Posterior vena cava (tissue), 2 donors: ENCODE data around the gene SRGAP1. TPM values are rescaled to one million over a fixed set of nuclear protein-coding genes. Genes with fewer than 3 reads are reported as not detected.
A peak's percentile ranks its signal among the peaks of the same experiment; 100 is the strongest.
"Not testable (repeated sequence)": the region's sequence is repeated elsewhere in the genome, so short reads cannot be mapped to it uniquely, and the experiment has no call there.

Source experiments
- DNase-seq: peaks from one replicate; pipeline ENCODE4 v3.0.0-alpha.2; 2020; ENCODE audit warnings: low spot score
- intact Hi-C, 2 donors: fragments of 100-400 bp; cut with DNase I; formaldehyde crosslinking; loops; one replicate each; pipeline versions ENCODE4 v1.14.1 to v1.14.2; 2022 to 2023
- total RNA-seq, 2 donors: library from RNA; stranded (reverse); fragmentation: NEBNext Ultra II Directional; extraction: Animal tissue kit (Norgen Biotek cat#: 25700); gene quantifications; one replicate each; pipeline ENCODE4 v1.2.1, GENCODE V29; 2021
- donor health status: DM: yes; HTN: yes; CAD: no.
- donor health status: DM: yes; HTN: yes; CAD: no.

The SRGAP1 gene
- total RNA-seq, 2 donors from 2014 or later, result 11.2 to 16.0 TPM

DNA sequence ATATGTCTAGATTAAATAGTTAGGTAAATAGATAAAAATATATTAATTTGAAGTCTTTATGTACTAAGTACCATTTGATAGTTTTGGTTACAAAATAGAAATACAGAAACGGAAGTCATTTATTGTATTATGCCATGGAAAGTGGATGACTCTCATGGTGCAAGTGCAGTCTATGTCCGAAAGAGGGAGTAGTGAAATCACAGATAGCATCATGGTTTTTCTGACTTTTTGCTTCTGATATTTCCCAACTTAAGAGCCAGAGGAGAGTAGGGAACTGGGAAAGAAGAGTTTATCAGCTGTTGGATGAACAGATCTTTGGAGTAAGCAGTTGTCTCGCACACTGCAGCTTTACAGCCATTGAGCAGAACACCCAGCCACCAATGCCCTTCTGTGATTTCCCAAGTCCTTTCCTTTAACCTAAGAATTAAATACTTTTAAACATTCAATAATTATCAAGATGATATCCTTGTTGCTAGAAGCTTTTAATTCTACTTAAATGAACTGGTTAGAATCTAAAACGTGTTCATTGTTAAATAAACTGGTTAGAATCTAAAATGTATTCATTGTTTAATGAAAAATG lies 18.4 kb upstream of the SRGAP1 start:
- DNase-seq, result no peak
- intact Hi-C loops, result no loop called here

DNA sequence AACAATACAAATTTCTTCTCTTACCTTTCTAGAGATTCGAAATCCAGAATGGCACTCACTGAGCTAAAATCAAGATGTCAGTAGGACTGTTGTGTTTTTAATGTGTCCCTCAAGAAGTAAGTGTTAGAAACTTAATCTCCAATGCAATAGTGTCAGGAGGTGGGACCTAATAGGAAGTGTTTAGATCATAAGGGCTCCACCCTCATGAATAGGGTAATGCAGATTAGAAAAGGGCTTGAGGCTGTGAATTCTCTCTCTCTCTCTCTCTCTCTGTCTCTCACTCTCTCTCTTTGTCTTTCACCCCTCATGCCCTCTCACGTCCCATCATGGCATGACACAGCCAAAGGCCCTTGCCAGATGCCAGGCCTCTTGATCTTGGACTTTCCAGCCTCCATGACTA lies 15.6 kb upstream of the SRGAP1 start:
- intact Hi-C loops, result no loop called here
- DNase-seq, result no peak

DNA sequence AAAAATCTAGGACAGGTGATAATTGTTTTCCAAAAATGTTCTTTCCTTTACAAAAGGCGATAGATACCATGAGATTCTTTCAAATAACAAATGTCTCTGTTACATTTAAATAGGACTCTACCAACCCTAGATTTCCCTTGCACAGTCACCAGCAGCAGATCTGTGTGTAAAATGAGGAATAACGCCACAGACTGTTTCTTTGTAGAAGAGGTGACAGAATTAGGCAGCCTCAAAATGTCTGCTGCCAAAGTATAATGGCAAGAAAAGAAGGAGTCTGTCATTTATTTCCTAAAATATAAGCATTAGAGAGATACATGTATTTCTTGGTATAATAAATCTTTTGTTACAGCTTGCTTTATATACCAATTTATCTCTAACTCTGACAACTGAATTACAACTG lies 8.5 kb upstream of the SRGAP1 start:
- intact Hi-C loops, result no loop called here
- no peak for DNase-seq

DNA sequence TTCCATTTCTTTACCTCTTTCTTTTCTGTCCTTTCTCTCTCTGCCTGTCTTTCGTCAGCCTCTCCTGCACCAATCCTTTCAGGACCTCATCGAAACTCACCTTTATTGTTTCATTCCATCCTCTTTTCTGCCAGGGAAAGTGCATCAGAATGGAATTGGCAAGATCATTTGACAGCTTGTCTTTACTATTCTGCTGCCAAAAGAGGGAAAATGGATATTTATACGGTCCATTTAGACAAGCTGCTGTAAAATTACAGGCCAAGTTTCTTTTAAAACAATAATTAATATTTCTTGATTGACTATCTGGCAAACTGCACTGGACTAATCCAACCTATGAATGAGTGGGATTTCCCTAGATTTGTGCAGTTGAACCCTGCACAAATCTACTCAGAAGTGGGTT lies 7.6 kb upstream of the SRGAP1 start:
- intact Hi-C loops, result no loop called here
- DNase-seq, result no peak

DNA sequence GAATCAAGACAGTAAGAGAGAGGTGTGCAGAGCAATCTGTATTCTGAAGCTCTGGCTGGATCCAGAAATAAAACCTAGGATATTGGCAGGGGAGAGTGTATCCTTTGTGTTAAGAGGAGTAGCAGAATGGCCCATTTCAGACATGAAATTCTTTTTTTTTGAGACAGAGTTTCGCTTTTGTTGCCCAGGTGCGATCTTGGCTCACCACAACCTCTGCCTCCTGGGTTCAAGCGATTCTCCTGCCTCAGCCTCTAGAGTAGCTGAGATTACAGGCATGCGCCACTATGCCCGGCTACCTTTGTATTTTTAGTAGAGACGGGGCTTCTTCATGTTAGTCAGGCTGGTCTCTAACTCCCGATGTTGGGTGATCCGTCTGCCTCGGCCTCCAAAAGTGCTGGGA lies 6.1 kb upstream of the SRGAP1 start:
- DNase-seq, result no peak
- intact Hi-C loops, result no loop called here

DNA sequence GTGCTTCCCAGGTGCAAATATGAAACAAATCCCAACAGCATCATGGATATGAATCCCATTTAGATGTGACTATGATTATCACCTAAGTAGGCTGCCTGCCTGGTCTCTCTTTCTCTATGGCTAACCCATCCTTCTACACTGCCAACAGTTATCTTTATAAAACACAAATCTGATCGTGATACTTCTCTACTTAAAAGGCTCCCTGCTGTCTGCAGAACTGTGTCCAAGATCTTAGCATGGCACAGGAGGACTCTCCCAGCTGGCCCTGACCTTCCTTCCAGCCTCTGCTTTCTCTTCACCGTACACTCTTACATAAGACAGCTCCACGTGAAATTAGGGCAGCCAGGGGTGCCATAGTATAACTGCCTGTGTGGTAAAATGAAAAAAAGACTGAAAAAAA lies 3.5 kb upstream of the SRGAP1 start:
- intact Hi-C loops, result loop anchor here (2.0 kb wide), 2 partner anchors 414 to 416 kb away; no protein-coding TSS in a partner anchor
- no peak for DNase-seq

DNA sequence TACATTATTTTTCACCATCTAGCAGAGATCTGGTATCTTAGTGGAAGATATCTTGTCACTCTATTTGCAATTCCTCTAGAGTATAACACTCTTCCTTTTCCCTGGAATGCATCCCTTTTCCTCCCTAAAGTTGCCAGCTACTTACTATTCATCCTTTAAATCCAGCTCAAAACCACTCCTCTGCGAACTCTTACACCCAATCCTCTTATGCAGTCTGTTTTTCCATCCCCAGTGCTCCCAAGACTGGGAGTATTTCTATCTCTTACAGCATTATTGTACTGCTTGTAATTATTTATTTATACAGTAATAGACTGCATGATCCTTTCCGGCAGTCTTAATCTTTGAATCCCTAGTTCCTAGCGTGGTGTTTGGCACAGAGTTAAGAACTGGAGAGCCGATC lies 2.9 kb upstream of the SRGAP1 start:
- intact Hi-C loops, result loop anchor here (2.0 kb wide), 2 partner anchors 413 to 415 kb away; no protein-coding TSS in a partner anchor
- DNase-seq, result no peak

DNA sequence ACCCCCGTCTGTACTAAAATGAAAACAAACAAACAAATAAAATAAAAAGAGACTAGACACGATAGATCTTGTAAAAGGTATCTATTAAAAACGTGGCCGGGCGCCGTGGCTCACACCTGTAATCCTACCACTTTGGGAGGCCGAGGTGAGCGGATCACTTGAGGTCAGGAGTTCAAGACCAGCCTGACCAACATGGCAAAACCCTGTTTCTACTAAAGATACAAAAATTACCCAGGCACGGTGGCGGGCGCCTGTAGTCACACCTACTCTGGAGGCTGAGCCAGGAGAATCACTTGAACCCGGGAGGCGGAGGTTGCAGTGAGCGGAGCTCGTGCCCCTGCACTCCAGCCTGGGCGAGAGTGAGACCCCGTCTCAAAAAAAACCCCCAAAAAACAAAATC lies 1.8 kb upstream of the SRGAP1 start:
- DNase-seq, intact Hi-C loops: not testable (repeated sequence)

DNA sequence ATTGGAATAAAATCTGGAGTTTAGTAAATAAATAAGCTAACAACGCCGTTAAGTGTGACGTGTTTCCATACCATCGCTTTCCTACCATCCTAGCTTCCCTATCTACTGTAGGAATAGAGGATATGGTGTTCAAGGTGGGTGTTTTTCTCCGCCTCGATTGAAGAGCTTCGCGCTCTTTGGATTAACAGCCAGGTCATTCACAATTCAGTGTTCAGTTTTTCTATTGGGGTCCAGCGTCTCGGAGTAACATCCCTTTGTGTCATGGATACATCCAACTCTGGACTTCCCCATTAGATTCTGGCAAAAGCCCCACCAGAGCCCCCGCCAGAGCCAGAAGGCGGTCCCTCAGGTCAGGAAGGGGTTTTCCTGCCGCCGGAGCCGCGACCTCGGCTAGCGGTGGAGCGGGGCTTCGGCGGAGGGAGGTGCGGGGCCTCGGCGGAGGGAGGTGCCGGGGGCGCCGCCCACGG lies 1.2 kb upstream of the SRGAP1 start:
- DNase-seq, result no peak

DNA sequence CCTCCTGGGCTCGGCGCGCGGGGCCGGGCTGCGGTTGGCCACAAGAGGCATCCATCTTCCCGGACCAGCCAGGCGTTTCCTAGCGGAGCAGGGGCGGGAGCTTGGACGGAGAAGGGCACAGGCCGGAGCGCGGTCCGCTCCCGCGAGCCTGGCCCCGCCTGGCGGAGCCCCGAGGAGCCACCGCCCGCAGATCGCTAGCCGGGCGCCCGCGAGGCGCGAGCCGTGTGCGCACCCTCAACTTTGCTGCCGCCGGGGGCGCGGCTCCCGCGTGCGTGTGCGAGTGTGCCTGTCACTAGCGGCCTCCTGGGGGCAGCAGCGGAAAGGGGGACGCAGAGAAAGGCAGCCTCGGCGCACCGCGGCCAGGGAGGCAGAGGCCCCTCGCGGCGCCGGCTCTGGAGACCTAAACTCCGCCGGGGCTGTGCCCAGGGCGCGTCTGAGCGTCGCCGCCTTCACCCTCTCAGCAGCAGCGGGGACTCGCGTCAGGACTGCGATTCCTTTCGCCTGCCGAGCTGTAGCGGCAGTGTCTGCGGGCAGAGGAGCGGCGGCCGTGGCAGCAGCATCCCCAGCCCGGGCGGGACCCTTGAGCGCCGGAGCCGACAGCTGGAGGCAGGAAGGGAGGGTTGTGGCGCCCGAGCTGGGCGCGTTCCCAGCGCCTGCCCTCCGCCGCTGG lies 644 bp upstream of the SRGAP1 start:
- DNase-seq, result peak; percentile 97
- intact Hi-C loops, result no loop called here

More for the DNA sequence above, 1.2 kb upstream of the SRGAP1 start:
- intact Hi-C loops, result no loop called here

DNA sequence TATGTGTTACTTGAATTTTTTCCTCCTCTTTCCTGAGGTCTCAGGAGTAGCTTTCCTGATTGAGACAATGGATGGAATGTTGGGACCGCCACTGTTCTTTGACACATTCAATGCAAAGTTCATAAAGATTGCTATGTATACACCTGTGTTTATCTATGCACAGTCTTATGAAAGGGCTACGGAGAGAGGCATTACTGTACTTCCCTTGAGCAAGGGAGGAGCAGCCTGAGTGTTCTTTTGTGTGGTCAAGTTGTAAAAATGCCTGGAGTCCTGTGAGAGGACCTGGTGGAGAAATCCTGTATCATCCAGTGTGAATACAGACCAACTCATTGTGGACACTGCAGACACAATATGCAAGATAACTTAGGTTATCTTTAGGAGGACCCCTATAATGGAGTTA lies 1.2 kb downstream of the SRGAP1 start:
- intact Hi-C loops, result no loop called here

DNA sequence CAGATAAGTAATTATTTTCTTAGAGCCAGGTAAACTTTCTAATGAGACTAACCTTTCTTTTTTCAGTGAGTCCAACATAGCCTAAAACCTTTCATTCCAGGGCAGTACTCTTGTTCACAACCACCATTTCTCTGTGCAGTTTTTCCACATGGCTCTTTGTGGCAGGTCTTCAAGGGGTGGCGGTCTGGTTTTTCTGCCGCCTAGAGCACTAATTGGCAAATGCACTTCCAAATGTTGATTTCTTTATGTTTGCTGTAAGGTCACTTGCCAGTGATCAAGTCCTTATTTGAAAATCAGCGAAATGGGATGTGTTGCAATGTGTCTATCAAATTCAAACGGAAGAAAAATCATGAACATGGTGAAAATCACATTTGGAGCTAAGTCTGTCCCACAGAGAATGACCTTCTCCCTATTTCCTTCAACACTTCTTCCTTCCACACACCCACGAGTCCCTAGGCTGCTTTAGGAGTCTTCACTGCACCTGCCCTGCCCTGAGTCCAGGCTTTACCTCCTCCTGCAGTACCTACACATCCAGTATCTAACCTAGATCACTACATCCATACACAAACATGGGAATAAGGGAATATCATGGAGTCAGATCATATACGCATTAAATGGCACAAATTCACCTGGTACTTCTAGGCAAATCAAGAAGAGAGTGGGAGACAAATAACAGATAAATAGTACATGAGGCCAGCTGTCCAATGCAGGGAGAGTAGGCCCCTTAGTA lies 1.9 kb downstream of the SRGAP1 start:
- intact Hi-C loops, result no loop called here
- DNase-seq, result no peak

More for the DNA sequence above, 1.2 kb downstream of the SRGAP1 start:
- DNase-seq, result no peak

DNA sequence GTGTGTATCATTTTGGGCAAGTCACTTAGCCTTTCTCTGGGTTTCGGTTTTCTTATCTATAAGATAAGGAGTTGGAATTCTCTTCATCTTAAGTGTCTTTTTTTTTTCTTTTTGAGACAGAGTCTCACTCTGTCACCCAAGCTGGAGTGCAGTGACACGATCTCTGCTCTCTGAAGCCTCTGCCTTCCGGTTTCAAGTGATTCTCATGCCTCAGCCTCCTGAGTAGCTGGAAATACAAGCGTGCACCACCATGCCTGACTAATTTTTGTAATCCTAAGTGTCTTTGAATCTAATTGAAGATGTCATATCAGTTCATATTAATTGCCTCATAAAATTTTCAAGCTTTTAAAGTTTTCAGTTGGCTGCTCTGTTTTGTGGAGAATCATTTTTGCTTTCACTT lies 4.0 kb downstream of the SRGAP1 start:
- intact Hi-C loops, result no loop called here
- no peak for DNase-seq

DNA sequence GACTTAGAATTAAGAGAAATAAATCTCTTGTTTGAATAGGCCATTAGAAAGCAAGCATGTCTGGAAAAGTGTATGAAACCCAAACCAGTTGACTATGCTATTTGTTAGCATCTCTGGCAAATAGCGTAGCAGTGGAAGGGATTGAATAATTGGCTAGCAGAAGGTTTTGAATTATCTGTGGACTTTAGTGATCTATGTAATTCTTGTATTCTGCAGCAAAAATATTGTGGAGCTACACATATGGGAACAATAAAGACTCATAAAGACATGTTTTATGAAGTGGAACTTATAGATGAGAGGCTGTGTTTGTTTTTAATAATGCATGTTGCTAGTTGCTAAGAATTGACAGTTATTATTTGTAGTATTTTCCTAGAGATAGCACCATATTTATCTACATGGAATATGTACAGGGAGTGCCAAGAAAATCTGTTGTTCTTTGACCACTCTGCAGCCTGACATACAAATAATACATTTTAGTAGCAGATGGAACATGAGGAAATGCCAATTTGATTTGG lies 4.7 kb downstream of the SRGAP1 start:
- intact Hi-C loops, result no loop called here
- no peak for DNase-seq

DNA sequence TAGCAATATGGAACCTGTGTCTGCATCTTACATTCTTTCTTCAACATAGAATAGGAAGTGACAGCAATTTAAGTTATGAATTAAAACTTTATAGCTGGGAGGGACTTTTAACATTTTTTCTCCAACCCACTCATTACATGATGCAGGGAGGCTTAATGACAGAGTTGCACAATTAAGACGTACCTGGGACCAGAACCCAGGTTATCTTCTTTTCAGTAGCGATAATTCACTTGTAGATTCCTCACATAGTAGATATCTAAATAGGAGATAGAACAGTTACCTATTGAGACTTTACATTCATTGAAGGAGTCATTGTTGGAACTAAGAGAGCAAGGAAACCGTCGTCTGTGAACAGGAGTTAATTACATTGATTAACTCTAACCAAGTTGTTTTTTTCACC lies 5.1 kb downstream of the SRGAP1 start:
- no peak for DNase-seq
- intact Hi-C loops, result no loop called here

DNA sequence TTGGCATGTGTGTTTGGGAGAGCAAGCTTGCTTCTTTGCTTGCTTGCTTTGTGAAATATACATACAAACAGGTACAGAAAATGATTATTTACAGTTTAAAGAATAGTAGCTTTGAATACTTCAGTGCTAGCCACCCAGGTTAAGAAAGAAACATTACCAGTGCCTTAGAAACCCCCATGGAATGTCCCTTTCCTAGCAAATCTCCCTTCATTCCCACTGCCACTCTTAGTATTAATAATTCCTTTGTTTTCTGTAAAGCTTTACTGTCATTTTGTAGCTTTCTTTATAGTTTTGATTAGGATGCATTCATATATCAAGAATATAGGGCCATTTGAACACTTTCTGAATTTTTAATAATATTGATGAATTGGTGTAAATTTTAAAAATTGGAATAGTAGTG lies 9.5 kb downstream of the SRGAP1 start:
- DNase-seq, result no peak
- intact Hi-C loops, result no loop called here

DNA sequence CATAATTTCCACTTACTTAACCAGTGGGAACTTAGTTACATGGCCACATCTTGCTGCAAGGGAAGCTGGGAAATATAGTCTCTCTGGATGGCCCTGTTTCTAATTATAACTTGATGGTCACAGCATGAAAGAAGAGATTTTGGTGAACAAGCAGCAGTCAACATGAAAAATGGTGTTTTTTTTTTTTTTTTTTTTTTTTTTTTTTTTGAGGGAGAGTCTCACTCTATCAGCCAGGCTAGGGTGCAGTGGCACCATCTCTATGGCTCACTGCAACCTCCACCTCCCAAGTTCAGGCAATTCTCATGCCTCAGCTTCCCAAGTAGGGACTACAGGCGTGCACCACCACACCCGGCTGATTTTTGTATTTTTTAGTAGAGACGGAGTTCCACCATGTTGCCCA lies 10.8 kb downstream of the SRGAP1 start:
- DNase-seq, result no peak
- intact Hi-C loops, result no loop called here

DNA sequence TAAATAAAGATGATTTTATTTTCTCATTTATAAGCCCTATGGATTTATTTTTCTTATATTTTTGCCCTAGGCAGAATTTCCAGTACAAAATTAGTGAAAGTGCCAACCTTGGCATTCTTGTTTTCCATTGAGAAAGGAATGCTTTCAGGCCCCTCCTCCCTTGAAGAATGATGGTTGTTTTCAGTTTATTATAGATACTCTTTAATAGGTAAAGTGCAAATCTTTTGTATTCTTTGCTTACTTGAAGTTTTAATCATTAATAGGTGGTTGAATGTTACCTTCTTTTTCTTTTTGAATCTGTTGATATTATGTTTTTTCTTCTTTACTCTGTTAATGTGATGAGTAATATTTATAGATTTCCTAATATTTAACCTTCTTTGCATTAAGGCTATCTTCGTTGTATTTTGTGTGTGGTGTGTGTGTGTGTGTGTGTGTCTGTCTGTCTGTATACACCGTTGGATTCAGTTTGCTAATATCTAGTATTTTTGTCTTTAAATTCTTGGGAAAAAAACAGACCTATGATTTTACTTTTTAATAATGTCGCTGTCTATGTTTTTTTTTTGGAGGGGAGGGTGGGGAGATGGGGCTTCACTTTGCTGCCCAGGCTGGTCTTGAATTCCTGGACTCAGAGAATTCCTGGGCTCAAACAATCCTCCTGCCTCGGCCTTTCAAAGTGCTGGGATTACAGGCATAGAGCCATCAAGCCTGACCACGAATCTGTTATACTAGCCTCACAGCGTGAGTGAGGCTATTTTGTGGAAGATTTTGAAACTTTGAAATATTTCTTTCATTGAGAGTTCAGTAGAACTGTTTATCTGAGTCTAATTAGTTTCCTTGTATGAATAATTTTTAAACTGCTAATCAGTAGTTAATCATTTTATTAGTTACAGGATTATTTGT lies 13.5 kb downstream of the SRGAP1 start:
- intact Hi-C loops, result no loop called here
- DNase-seq, result no peak

DNA sequence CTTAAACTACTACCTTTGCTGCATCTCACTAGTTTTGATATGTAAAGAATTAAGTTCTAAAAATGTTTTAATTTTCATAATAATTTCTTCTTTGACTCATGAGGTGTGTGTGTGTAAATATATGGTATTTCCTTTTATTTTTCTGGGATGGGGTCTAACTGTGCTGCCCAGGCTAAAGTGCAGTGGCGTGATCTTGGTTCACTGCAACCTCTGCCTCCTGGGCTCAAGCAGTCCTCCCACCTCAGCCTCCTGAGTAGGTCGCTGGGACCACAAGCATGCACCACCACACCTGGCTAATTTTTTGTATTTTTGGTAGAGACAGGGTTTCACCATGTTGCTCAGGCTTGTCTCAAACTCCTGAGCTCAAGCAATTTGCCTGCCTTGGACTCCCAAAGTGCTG lies 15.4 kb downstream of the SRGAP1 start:
- intact Hi-C loops, DNase-seq: not testable (repeated sequence)
